ENCODE data around the gene TPM3. TPM values are rescaled to one million over a fixed set of nuclear protein-coding genes. Genes with fewer than 3 reads are reported as not detected.
A peak's percentile ranks its signal among the peaks of the same experiment; 100 is the strongest.
"Not testable (repeated sequence)": the region's sequence is repeated elsewhere in the genome, so short reads cannot be mapped to it uniquely, and the experiment has no call there.

TPM3 gene
- total and polyA plus RNA-seq, 7 experiments from 2014 or later: 264 to 718 (median 423) TPM

DNA sequence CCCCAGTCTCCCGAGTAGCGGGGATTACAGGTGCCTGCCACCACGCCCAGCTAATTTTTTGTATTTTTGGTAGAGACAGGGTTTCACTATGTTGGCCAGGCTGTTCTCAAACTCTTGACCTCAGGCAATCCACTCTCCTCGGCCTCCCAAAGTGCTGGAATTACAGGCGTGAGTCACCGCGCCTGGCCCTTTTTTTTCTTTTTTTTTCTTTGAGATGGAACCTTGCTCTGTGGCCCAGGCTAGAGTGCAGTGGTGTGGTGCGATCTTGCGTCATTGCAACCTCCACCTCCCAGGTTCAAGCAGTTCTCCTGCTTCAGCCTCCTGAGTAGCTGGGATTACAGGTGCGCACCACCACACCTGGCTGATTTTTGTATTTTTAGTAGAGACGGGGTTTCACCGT, 41.2 kb upstream of the TPM3 start:
- H3K27ac ChIP-seq (ENCODE audit: low read depth, low read length); H3K9me3 ChIP-seq (ENCODE audit: control insufficient read depth in 2 of 3, low read length in 3 of 3); H3K9me3 Mint-ChIP-seq; H3K4me1 ChIP-seq (ENCODE audit: control insufficient read depth in 2 of 2, insufficient read depth in 2 of 2, low read length in 2 of 2); intact Hi-C loops (cut with micrococcal nuclease); H3K4me3 ChIP-seq (ENCODE audit: low read length); H3K27me3 Mint-ChIP-seq; ATAC-seq; POLR2A ChIA-PET; DNase-seq; H3K4me3 Mint-ChIP-seq; H3K27me3 ChIP-seq (ENCODE audit: control insufficient read depth in 2 of 2, insufficient read depth in 2 of 2, low read length in 2 of 2): not testable (repeated sequence)
- Mint-ChIP-seq H3K36me3 (peaks cover 11 to 59% (median 44%) of the 10 kb centered on the region in 5 donors), H3K4me1 (peaks cover 5 to 27% (median 13%) of the 10 kb centered on the region in 7 donors), H3K27ac (peak overlapping the region in 1 of 9 donors; percentile 32)
- CTCF ChIA-PET: interaction anchor here (0.7 kb wide), 1 partner anchor 275 kb away, joined by 3 read pairs; no protein-coding TSS in a partner anchor
- peaks cover 19 to 94% (median 36%) of the 10 kb centered on the region in 3 experiments for H3K36me3 ChIP-seq (ENCODE audit: control insufficient read depth in 2 of 3, insufficient read depth in 3 of 3, low read length in 3 of 3)

- ATAC-seq; H3K27me3 Mint-ChIP-seq; H3K9me3 ChIP-seq (ENCODE audit: control insufficient read depth in 2 of 3, low read length in 3 of 3); H3K27ac Mint-ChIP-seq; intact Hi-C loops (cut with micrococcal nuclease); H3K4me3 ChIP-seq (ENCODE audit: low read length); H3K4me1 ChIP-seq (ENCODE audit: control insufficient read depth in 2 of 2, insufficient read depth in 2 of 2, low read length in 2 of 2); H3K27ac ChIP-seq (ENCODE audit: low read depth, low read length); H3K4me3 Mint-ChIP-seq; DNase-seq; H3K9me3 Mint-ChIP-seq; H3K27me3 ChIP-seq (ENCODE audit: control insufficient read depth in 2 of 2, insufficient read depth in 2 of 2, low read length in 2 of 2): not testable (repeated sequence)
- ChIA-PET POLR2A (interaction anchor here (0.6 to 1.2 kb wide), 5 partner anchors 9 to 1444 kb away, joined by 3 to 5 read pairs (median 4); no protein-coding TSS in a partner anchor), CTCF (interaction anchor here (0.7 kb wide), 1 partner anchor 32 kb away, joined by 3 read pairs; no protein-coding TSS in a partner anchor)
- H3K36me3 ChIP-seq (ENCODE audit: control insufficient read depth in 2 of 3, insufficient read depth in 3 of 3, low read length in 3 of 3): peaks cover 8 to 93% (median 30%) of the 10 kb centered on the region in 3 experiments
- Mint-ChIP-seq H3K4me1 (peaks cover 9 to 22% (median 17%) of the 10 kb centered on the region in 7 donors), H3K36me3 (peaks cover 14 to 54% (median 36%) of the 10 kb centered on the region in 5 donors)
These were observed 39.2 kb upstream of the TPM3 start for GRCh38 chr1:154231112-154231511.

DNA sequence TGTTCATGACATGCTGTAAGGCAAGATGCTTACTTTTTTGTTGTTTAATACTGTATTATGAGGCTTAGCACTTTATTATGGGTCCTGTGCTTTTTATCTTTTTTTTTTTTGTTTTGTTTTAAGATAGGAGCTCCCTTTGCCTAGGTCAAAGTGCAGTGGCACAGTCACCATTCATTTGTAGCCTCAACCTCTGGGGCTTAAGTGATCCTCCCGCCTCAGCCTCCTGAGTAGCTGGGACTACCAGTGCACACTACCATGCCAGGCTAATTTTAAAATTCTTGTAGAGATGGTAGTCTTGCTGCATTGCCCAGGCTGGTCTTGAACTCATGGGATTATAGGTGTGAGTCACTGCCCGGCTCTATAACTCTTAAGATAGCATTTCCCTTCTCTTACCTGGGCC, 33.5 kb upstream of the TPM3 start:
- H3K4me1 ChIP-seq (ENCODE audit: control insufficient read depth in 2 of 2, insufficient read depth in 2 of 2, low read length in 2 of 2): peaks cover 19 to 21% of the 10 kb centered on the region in 2 donors
- ChIA-PET CTCF (interaction anchor here (0.7 kb wide), 1 partner anchor 14 kb away, joined by 3 read pairs; no protein-coding TSS in a partner anchor), POLR2A (no interaction called here)
- DNase-seq (no peak), ATAC-seq (no peak)
- peaks cover 0 to 56% (median 6%) of the 10 kb centered on the region in 3 experiments for H3K36me3 ChIP-seq (ENCODE audit: control insufficient read depth in 2 of 3, insufficient read depth in 3 of 3, low read length in 3 of 3)
- peak overlapping the region in 3 of 10 donors; percentile 9 to 13 (median 13) for H3K4me3 Mint-ChIP-seq
- no peaks in the 10 kb centered on the region for H3K9me3 ChIP-seq (ENCODE audit: control insufficient read depth in 2 of 3, low read length in 3 of 3)
- H3K27me3 ChIP-seq (ENCODE audit: control insufficient read depth in 2 of 2, insufficient read depth in 2 of 2, low read length in 2 of 2): no peaks in the 10 kb centered on the region
- H3K9me3 Mint-ChIP-seq: peaks cover 0 to 3% (median 0%) of the 10 kb centered on the region in 11 donors
- H3K27me3 Mint-ChIP-seq: peaks cover 0 to 3% (median 0%) of the 10 kb centered on the region in 5 donors
- intact Hi-C loops (cut with micrococcal nuclease): loop anchor here in 1 of 2 donors (10.0 kb wide), 1 partner anchor 1969 kb away; the partner anchor contains the start of gene SLC25A44
- H3K27ac ChIP-seq (ENCODE audit: low read depth, low read length): peak overlapping the region; percentile 99
- peaks cover 40 to 61% (median 56%) of the 10 kb centered on the region in 7 donors for H3K4me1 Mint-ChIP-seq
- H3K36me3 Mint-ChIP-seq: peaks cover 8 to 41% (median 18%) of the 10 kb centered on the region in 5 donors
- no peak overlapping the region for H3K4me3 ChIP-seq (ENCODE audit: low read length)
- peak overlapping the region in 7 of 9 donors; percentile 17 to 74 (median 44) for H3K27ac Mint-ChIP-seq

DNA sequence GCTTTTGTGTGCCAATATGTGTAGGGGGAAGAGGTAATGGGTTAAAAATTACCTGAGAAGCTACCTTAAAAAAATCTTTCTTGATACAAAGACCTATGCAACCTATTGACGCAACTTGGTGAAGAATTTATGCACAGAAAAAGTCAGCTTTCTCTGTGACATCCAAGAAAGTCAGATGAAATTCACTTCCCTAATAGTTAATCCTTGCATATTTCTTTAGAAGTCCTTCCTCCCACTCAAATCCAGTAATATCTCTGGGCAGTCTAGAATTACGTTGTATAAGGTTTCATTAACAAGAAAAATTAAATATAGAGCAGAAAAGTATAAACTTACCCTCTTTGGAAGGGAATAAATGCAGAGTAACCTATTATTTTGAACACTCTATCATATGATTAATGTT, 31.7 kb upstream of the TPM3 start:
- H3K27ac Mint-ChIP-seq: peak overlapping the region in 8 of 9 donors; percentile 38 to 100 (median 98)
- Histone ChIP-seq H3K27ac (ENCODE audit: low read depth, low read length) (peak overlapping the region; percentile 99), H3K4me1 (ENCODE audit: control insufficient read depth in 2 of 2, insufficient read depth in 2 of 2, low read length in 2 of 2) (peaks cover 32% of the 10 kb centered on the region in 2 donors), H3K27me3 (ENCODE audit: control insufficient read depth in 2 of 2, insufficient read depth in 2 of 2, low read length in 2 of 2) (no peaks in the 10 kb centered on the region), H3K9me3 (ENCODE audit: control insufficient read depth in 2 of 3, low read length in 3 of 3) (no peaks in the 10 kb centered on the region), H3K4me3 (ENCODE audit: low read length) (no peak overlapping the region), H3K36me3 (ENCODE audit: control insufficient read depth in 2 of 3, insufficient read depth in 3 of 3, low read length in 3 of 3) (peaks cover 0 to 49% (median 6%) of the 10 kb centered on the region in 3 experiments)
- DNase-seq: no peak
- POLR2A ChIA-PET: interaction anchor here (0.5 to 1.6 kb wide), 4 partner anchors 48 to 440 kb away, joined by 3 to 4 read pairs (median 4); no protein-coding TSS in a partner anchor
- H3K4me1 Mint-ChIP-seq: peaks cover 49 to 70% (median 65%) of the 10 kb centered on the region in 7 donors
- peaks cover 0 to 4% (median 0%) of the 10 kb centered on the region in 5 donors for H3K27me3 Mint-ChIP-seq
- peaks cover 8 to 46% (median 26%) of the 10 kb centered on the region in 5 donors for H3K36me3 Mint-ChIP-seq
- intact Hi-C loops (cut with micrococcal nuclease): loop anchor here (5.0 to 10.0 kb wide), 3 partner anchors 404 to 1971 kb away; partner anchors contain the start of genes PYGO2 (in 1 of the 2) and SLC25A44 (in 1 of the 2)
- CTCF ChIA-PET: no interaction called here
- no peak for ATAC-seq
- peaks cover 0 to 3% (median 0%) of the 10 kb centered on the region in 11 donors for H3K9me3 Mint-ChIP-seq
- peak overlapping the region in 8 of 10 donors; percentile 22 to 99 (median 87) for H3K4me3 Mint-ChIP-seq

DNA sequence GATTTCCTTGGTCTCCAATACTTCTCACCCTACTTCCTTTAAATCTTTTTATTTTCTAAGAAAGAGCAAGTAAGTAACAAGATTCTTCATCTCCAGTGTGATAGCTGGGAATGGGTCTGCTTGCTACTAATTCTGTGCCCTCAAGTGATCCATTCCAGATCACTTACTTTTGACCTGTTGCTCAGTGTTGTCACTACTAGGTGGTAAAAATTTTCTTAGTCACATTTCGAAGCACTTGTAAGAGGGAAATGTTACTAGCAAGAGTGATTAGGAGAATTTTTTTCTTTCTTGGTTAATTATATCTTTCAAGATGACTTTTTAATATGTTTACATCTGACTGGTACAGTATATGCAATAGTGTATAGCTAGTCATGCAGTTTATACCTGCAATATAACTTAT, 31.0 kb upstream of the TPM3 start:
- DNase-seq (no peak), ATAC-seq (no peak)
- Histone ChIP-seq H3K36me3 (ENCODE audit: control insufficient read depth in 2 of 3, insufficient read depth in 3 of 3, low read length in 3 of 3) (peaks cover under 1 to 49% (median 6%) of the 10 kb centered on the region in 3 experiments), H3K9me3 (ENCODE audit: control insufficient read depth in 2 of 3, low read length in 3 of 3) (no peaks in the 10 kb centered on the region), H3K27me3 (ENCODE audit: control insufficient read depth in 2 of 2, insufficient read depth in 2 of 2, low read length in 2 of 2) (no peaks in the 10 kb centered on the region), H3K4me3 (ENCODE audit: low read length) (no peak overlapping the region), H3K4me1 (ENCODE audit: control insufficient read depth in 2 of 2, insufficient read depth in 2 of 2, low read length in 2 of 2) (peaks cover 39 to 40% of the 10 kb centered on the region in 2 donors), H3K27ac (ENCODE audit: low read depth, low read length) (peak overlapping the region; percentile 99)
- Mint-ChIP-seq H3K4me3 (peak overlapping the region; percentile 48 to 100 (median 94)), H3K4me1 (peaks cover 54 to 77% (median 72%) of the 10 kb centered on the region in 7 donors), H3K36me3 (peaks cover 13 to 44% (median 28%) of the 10 kb centered on the region in 5 donors), H3K27ac (peak overlapping the region; percentile 3 to 100 (median 98)), H3K27me3 (peaks cover 0 to 4% (median 0%) of the 10 kb centered on the region in 5 donors), H3K9me3 (peaks cover 0 to 3% (median 0%) of the 10 kb centered on the region in 11 donors)
- ChIA-PET POLR2A (interaction anchor here (0.7 to 1.6 kb wide), 10 partner anchors 15 to 439 kb away, joined by 3 to 4 read pairs (median 3); no protein-coding TSS in a partner anchor), CTCF (interaction anchor here (0.7 to 1.7 kb wide), 2 partner anchors 23 to 73 kb away, joined by 4 to 6 read pairs; no protein-coding TSS in a partner anchor)
- intact Hi-C loops (cut with micrococcal nuclease): loop anchor here (5.0 to 10.0 kb wide), 3 partner anchors 404 to 1972 kb away; partner anchors contain the start of genes PYGO2 (in 1 of the 2) and SLC25A44 (in 1 of the 2)

DNA sequence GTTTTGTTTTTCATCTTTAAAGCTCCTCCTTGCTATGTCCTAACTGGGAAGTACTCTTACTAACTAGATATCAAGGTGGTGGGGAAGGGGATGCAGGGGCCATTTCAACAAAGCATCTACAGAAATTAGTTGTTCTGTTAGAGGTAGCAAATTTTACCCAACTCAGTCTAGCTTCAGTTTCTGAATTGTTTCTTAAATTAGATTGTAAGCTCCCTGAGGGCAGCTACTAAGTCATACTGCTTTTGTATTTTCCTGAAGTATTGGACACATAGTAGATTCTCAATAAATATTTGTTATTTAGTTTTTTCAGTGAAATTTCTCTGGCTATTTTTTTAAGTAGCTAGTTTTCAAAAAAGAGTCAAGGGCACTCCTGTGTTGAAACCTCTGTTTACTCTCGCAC, 30.6 kb upstream of the TPM3 start:
- ATAC-seq: no peak
- Histone ChIP-seq H3K36me3 (ENCODE audit: control insufficient read depth in 2 of 3, insufficient read depth in 3 of 3, low read length in 3 of 3) (peaks cover 5 to 50% (median 10%) of the 10 kb centered on the region in 3 experiments), H3K27ac (ENCODE audit: low read depth, low read length) (peak overlapping the region; percentile 99), H3K27me3 (ENCODE audit: control insufficient read depth in 2 of 2, insufficient read depth in 2 of 2, low read length in 2 of 2) (no peaks in the 10 kb centered on the region), H3K4me1 (ENCODE audit: control insufficient read depth in 2 of 2, insufficient read depth in 2 of 2, low read length in 2 of 2) (peaks cover 42 to 44% of the 10 kb centered on the region in 2 donors), H3K4me3 (ENCODE audit: low read length) (peak overlapping the region; percentile 95), H3K9me3 (ENCODE audit: control insufficient read depth in 2 of 3, low read length in 3 of 3) (no peaks in the 10 kb centered on the region)
- Mint-ChIP-seq H3K9me3 (peaks cover 0 to 3% (median 0%) of the 10 kb centered on the region in 11 donors), H3K4me3 (peak overlapping the region; percentile 83 to 100 (median 98)), H3K27ac (peak overlapping the region; percentile 96 to 100 (median 99)), H3K4me1 (peaks cover 57 to 80% (median 76%) of the 10 kb centered on the region in 7 donors), H3K27me3 (peaks cover 0 to 4% (median 0%) of the 10 kb centered on the region in 5 donors), H3K36me3 (peaks cover 13 to 46% (median 30%) of the 10 kb centered on the region in 5 donors)
- no peak for DNase-seq
- POLR2A ChIA-PET: interaction anchor here (0.7 to 1.6 kb wide), 10 partner anchors 15 to 439 kb away, joined by 3 to 4 read pairs (median 3); no protein-coding TSS in a partner anchor
- CTCF ChIA-PET: interaction anchor here (0.7 to 1.7 kb wide), 4 partner anchors 23 to 1756 kb away, joined by 3 to 8 read pairs (median 5); partner anchors contain the start of gene ARHGEF2
- intact Hi-C loops (cut with micrococcal nuclease): loop anchor here (5.0 to 10.0 kb wide), 3 partner anchors 405 to 1972 kb away; partner anchors contain the start of genes PYGO2 (in 1 of the 2) and SLC25A44 (in 1 of the 2)

Data from naive thymus-derived CD4-positive, alpha-beta T cell (primary cell).